IMR-90 (cell line): ENCODE data around the gene TUBA1B. TPM values are rescaled to one million over a fixed set of nuclear protein-coding genes. Genes with fewer than 3 reads are reported as not detected.
"Not testable (repeated sequence)": the region's sequence is repeated elsewhere in the genome, so short reads cannot be mapped to it uniquely, and the experiment has no call there.

Source experiments
- ATAC-seq: fragments of 200-7000 bp; cut with Tn5 transposase; 2 replicates; pipeline ENCODE4 v1.9.1; 2020; ENCODE audit warnings: low read depth, mild to moderate bottlenecking, moderate library complexity
- BruUV-seq: library from RNA; stranded (reverse); fragments of 400-500 nt; replicated peaks from 2 replicates; lab custom pipeline; 2021; lab: Mats Ljungman, UMichigan
- CTCF ChIA-PET: fragments of 300-600 bp; formaldehyde crosslinking; extraction: SDS; loops from one replicate; lab custom pipeline; 2021; ENCODE audit warnings: antibody characterized with exemption; lab: Yijun Ruan, JAX
- POLR2A ChIA-PET: fragments of 300-600 bp; sonication (Branson Sonifier 250); formaldehyde crosslinking; loops from one replicate; lab custom pipeline; 2022; ENCODE audit warnings: antibody characterized with exemption; ENCODE audit not compliant: unreplicated experiment; lab: Charles Lee
- DNase-seq: peaks from one replicate; pipeline ENCODE4 v3.0.0; 2013
- H2AFZ ChIP-seq: replicated peaks from 2 replicates; pipeline ENCODE3; 2013; ENCODE audit warnings: low read length, mild to moderate bottlenecking; ENCODE audit not compliant: poor library complexity
- H2AK5ac ChIP-seq: 2 replicates; pipeline ENCODE4 v1.6.1; 2013; ENCODE audit warnings: low read depth, low read length, inconsistent platforms
- H2AK9ac ChIP-seq: replicated peaks from 2 replicates; pipeline ENCODE3; 2013; ENCODE audit warnings: mild to moderate bottlenecking, low read depth, low read length, moderate library complexity; ENCODE audit not compliant: poor library complexity
- H2BK120ac ChIP-seq: 2 replicates; pipeline ENCODE4 v1.6.1; 2013; ENCODE audit warnings: low read depth, low read length, inconsistent platforms
- H2BK15ac ChIP-seq: 3 replicates; pipeline ENCODE4 v1.6.1; 2013; ENCODE audit warnings: low read depth, low read length, inconsistent platforms
- H2BK20ac ChIP-seq: 2 replicates; pipeline ENCODE4 v1.6.1; 2013; ENCODE audit warnings: low read depth, mild to moderate bottlenecking, inconsistent platforms, low read length, moderate library complexity
- H2BK5ac ChIP-seq: 2 replicates; pipeline ENCODE4 v1.6.1; 2013; ENCODE audit warnings: mild to moderate bottlenecking, low read depth, low read length, inconsistent platforms; ENCODE audit not compliant: poor library complexity, severe bottlenecking
- H3K14ac ChIP-seq: replicated peaks from 2 replicates; pipeline ENCODE4 v1.6.1; 2013; ENCODE audit warnings: low read depth, low read length, inconsistent platforms
- H3K18ac ChIP-seq: 2 replicates; pipeline ENCODE4 v1.6.1; 2013; ENCODE audit warnings: low read depth, low read length, control low read depth
- H3K23ac ChIP-seq: 2 replicates; pipeline ENCODE4 v1.6.1; 2013; ENCODE audit warnings: low read depth, low read length, inconsistent platforms
- H3K27ac ChIP-seq: 2 replicates; pipeline ENCODE4 v1.5.1; 2013; ENCODE audit warnings: mild to moderate bottlenecking, control low read depth, low read length; ENCODE audit not compliant: insufficient read depth
- H3K27me3 ChIP-seq: 2 replicates; pipeline ENCODE4 v1.6.1; 2013; ENCODE audit warnings: low read length; ENCODE audit not compliant: control insufficient read depth, insufficient read depth
- H3K36me3 ChIP-seq: 2 replicates; pipeline ENCODE4 v1.6.1; 2013; ENCODE audit warnings: low read length, mixed read lengths; ENCODE audit not compliant: control insufficient read depth, insufficient read depth
- H3K4ac ChIP-seq: 2 replicates; pipeline ENCODE4 v1.6.1; 2013; ENCODE audit warnings: low read depth, low read length, inconsistent platforms
- H3K4me1 ChIP-seq: 2 replicates; pipeline ENCODE4 v1.6.1; 2013; ENCODE audit warnings: low read length, mixed read lengths; ENCODE audit not compliant: control insufficient read depth, insufficient read depth
- H3K4me2 ChIP-seq: 2 replicates; pipeline ENCODE4 v1.6.1; 2013; ENCODE audit warnings: low read depth, mild to moderate bottlenecking, control low read depth, low read length, moderate library complexity
- H3K4me3 ChIP-seq: 2 replicates; pipeline ENCODE4 v1.5.1; 2013; ENCODE audit warnings: low read depth, mild to moderate bottlenecking, control low read depth, low read length, moderate library complexity; ENCODE audit not compliant: insufficient read depth
- H3K56ac ChIP-seq: 2 replicates; pipeline ENCODE4 v1.6.1; 2013; ENCODE audit warnings: low read length, inconsistent platforms; ENCODE audit not compliant: insufficient read depth; ENCODE audit errors: extremely low read depth
- H3K79me1 ChIP-seq, 2 experiments: 2 replicates each; pipeline ENCODE4 v1.6.1; 2013; ENCODE audit warnings: low read length in 2 of 2, inconsistent platforms in 1 of 2, low read depth in 1 of 2
- H3K9ac ChIP-seq: 2 replicates; pipeline ENCODE4 v1.6.1; 2013; ENCODE audit warnings: low read depth, low read length, control low read depth
- H3K9me1 ChIP-seq: 2 replicates; pipeline ENCODE4 v1.6.1; 2013; ENCODE audit warnings: low read length, inconsistent platforms; ENCODE audit not compliant: insufficient read depth
- H3K9me3 ChIP-seq: 2 replicates; pipeline ENCODE4 v1.6.1; 2013; ENCODE audit warnings: low read length; ENCODE audit not compliant: control insufficient read depth, insufficient read depth
- H4K20me1 ChIP-seq: 2 replicates; pipeline ENCODE4 v1.6.1; 2013; ENCODE audit warnings: low read length, inconsistent platforms; ENCODE audit not compliant: insufficient read depth
- H4K5ac ChIP-seq: 2 replicates; pipeline ENCODE4 v1.6.1; 2013; ENCODE audit warnings: mild to moderate bottlenecking, low read depth, low read length, control low read depth
- H4K8ac ChIP-seq, 2 experiments: 2 replicates each; pipeline ENCODE4 v1.6.1; 2013; ENCODE audit warnings: low read depth in 2 of 2, low read length in 2 of 2, control low read depth in 1 of 2, inconsistent platforms in 1 of 2
- H4K91ac ChIP-seq: 2 replicates; pipeline ENCODE4 v1.6.1; 2013; ENCODE audit warnings: low read depth, low read length, inconsistent platforms; ENCODE audit not compliant: insufficient read depth
- WGBS, 2 experiments: methylation state at CpG; one replicate each; pipeline versions ENCODE4 v1.1.5 to v1.1.7; 2013; ENCODE audit warnings: missing lambda C conversion rate in 2 of 2; ENCODE audit not compliant: insufficient read length in 1 of 2; ENCODE audit errors: extremely low coverage in 2 of 2; 5-methylcytosine and 5-hydroxymethylcytosine counted together
- dilution Hi-C: fragments of 300-500 bp; cut with HindIII; formaldehyde crosslinking; loops from one replicate; pipeline ENCODE4 v1.14.3; 2018; ENCODE audit warnings: low sequenced_read_pairs; ENCODE audit not compliant: unreplicated experiment
- in situ Hi-C: fragments of 300-500 bp; cut with MboI; formaldehyde crosslinking; loops from 3 replicates; pipeline ENCODE4 v1.14.3; 2019; ENCODE audit warnings: low sequenced_read_pairs, inconsistent platforms, mixed read lengths
- intact Hi-C: fragments of 100-400 bp; cut with micrococcal nuclease; formaldehyde crosslinking; loops from 2 replicates; pipeline ENCODE4 v1.10.0; 2022
- polyA plus RNA-seq, 3 experiments: library from polyadenylated mRNA; depleted of rRNA; stranded (reverse); fragments of >200 nt; gene quantifications; 2 replicates each; pipeline ENCODE4 v1.2.3, GENCODE V29; 2012; ENCODE audit warnings: low replicate concordance in 1 of 3
- total RNA-seq: library from RNA; depleted of rRNA; stranded (reverse); fragments of >200 nt; gene quantifications from 2 replicates; pipeline ENCODE4 v1.2.3, GENCODE V29; 2012

TUBA1B gene
- total and polyA plus RNA-seq, 2 of the 4 experiments (the other 2 are of a cell fraction): 4,221 to 5,195 TPM

GRCh38 chr12:49161901-49162300 is 30.7 kb upstream of the TUBA1B start:
- CTCF ChIA-PET, ATAC-seq: not testable (repeated sequence)

More at GRCh38 chr12:49161901-49162300, 30.7 kb upstream of the TUBA1B start:
- POLR2A ChIA-PET, H2BK15ac ChIP-seq, H3K27me3 ChIP-seq, dilution Hi-C loops, H3K18ac ChIP-seq, H3K9ac ChIP-seq, H3K14ac ChIP-seq, H3K56ac ChIP-seq, H2AFZ ChIP-seq, H4K91ac ChIP-seq, H4K5ac ChIP-seq, H3K4ac ChIP-seq, H2AK9ac ChIP-seq, H3K27ac ChIP-seq, H3K23ac ChIP-seq, H3K9me1 ChIP-seq, H2AK5ac ChIP-seq, intact Hi-C loops, H3K79me1 ChIP-seq, H3K4me2 ChIP-seq, H2BK5ac ChIP-seq, H2BK120ac ChIP-seq, H4K8ac ChIP-seq, H3K36me3 ChIP-seq, H3K4me3 ChIP-seq, H3K9me3 ChIP-seq, H3K4me1 ChIP-seq, DNase-seq, in situ Hi-C loops, BruUV-seq, H4K20me1 ChIP-seq, H2BK20ac ChIP-seq: not testable (repeated sequence)
- WGBS, 2 experiments: no CpG with 5 or more reads among the region's 4 CpGs
